Gastroesophageal sphincter (tissue), 4 donors: ENCODE measurements around the gene TSPAN9. TPM values are rescaled to one million over a fixed set of nuclear protein-coding genes. Genes with fewer than 3 reads are reported as not detected.
A peak's percentile ranks its signal among the peaks of the same experiment; 100 is the strongest.

Experiments used
- ATAC-seq: fragments of 150-250 bp; one replicate; pipeline ENCODE4 v1.9.1; 2016; ENCODE audit warnings: mild to moderate bottlenecking, moderate library complexity
- H3K27ac ChIP-seq, 4 donors: fragments of 200-600 bp; sonication (generic) in 3 of 4; 1 replicate in 3 of 4; 2 replicates in 1 of 4; pipeline ENCODE4 v1.5.1; 2016 to 2019
- H3K27me3 ChIP-seq: fragments of 200-600 bp; sonication (generic); one replicate; pipeline ENCODE4 v1.5.1; 2019
- H3K36me3 ChIP-seq, 2 donors: fragments of 200-600 bp; sonication (generic); one replicate each; pipeline ENCODE4 v1.5.1; 2019; ENCODE audit warnings: control low read depth in 1 of 2
- H3K4me1 ChIP-seq, 3 donors: fragments of 200-600 bp; sonication (generic); 1 replicate in 2 of 3; 2 replicates in 1 of 3; pipeline ENCODE4 v1.5.1; 2016 to 2019; ENCODE audit warnings: control low read depth in 2 of 3
- H3K4me3 ChIP-seq, 2 donors: fragments of 200-600 bp; sonication (generic); one replicate each; pipeline ENCODE4 v1.5.1; 2019; ENCODE audit warnings: mild to moderate bottlenecking in 1 of 2, moderate library complexity in 1 of 2
- H3K9me3 ChIP-seq, 3 donors: fragments of 200-600 bp; sonication (generic); one replicate each; pipeline ENCODE4 v1.5.1; 2017 to 2019; ENCODE audit warnings: control low read depth in 2 of 3
- CTCF ChIP-seq, 4 experiments: fragments of 200-600 bp in 2 of 4; fragments of 450-650 bp in 2 of 4; sonication (generic) in 1 of 4; IDR thresholded peaks; one replicate each; pipeline ENCODE4 v1.5.1; 2017 to 2019; ENCODE audit warnings: antibody characterized with exemption in 4 of 4, mild to moderate bottlenecking in 2 of 4, moderate library complexity in 2 of 4
- EP300 ChIP-seq: sonication (generic); formaldehyde crosslinking; IDR thresholded peaks from one replicate; pipeline ENCODE4 v1.6.1; 2017; ENCODE audit warnings: antibody characterized with exemption, mild to moderate bottlenecking
- POLR2A ChIP-seq, 2 donors: fragments of 450-650 bp; IDR thresholded peaks; one replicate each; pipeline ENCODE4 v1.6.1; 2017; ENCODE audit warnings: antibody characterized with exemption in 2 of 2, mild to moderate bottlenecking in 2 of 2, moderate library complexity in 1 of 2
- POLR2AphosphoS5 ChIP-seq: sonication (generic); formaldehyde crosslinking; IDR thresholded peaks from one replicate; pipeline ENCODE4 v1.6.1; 2017; ENCODE audit warnings: antibody characterized with exemption
- WGBS, 2 donors: methylation state at CpG; one replicate each; pipeline ENCODE4 v1.1.5; 2018; ENCODE audit warnings: low coverage in 1 of 2; 5-methylcytosine and 5-hydroxymethylcytosine counted together
- total RNA-seq, 4 donors: library from RNA; depleted of rRNA; stranded (reverse); fragments of >200 nt; gene quantifications; one replicate each; pipeline ENCODE4 v1.1.0, GENCODE V29; 2016

Gene TSPAN9
- total RNA-seq, 4 donors from 2014 or later: 19.5 to 30.2 (median 26.0) TPM

- Histone ChIP-seq H3K9me3 (no peaks in the 10 kb centered on the region), H3K4me3 (no peak overlapping the region), H3K27ac (peak overlapping the region in 1 of 4 donors; percentile 26), H3K27me3 (no peaks in the 10 kb centered on the region), H3K4me1 (peaks cover 0 to 43% (median 9%) of the 10 kb centered on the region in 3 donors), H3K36me3 (no peaks in the 10 kb centered on the region)
- no peak for TF ChIP-seq EP300
- TF ChIP-seq CTCF (IDR thresholded peaks at IDR 0.05): no peak
- no peak for TF ChIP-seq POLR2AphosphoS5
- WGBS, 2 donors: 50% methylated on average over 4 of the region's 14 CpGs; no CpG with 5 or more reads in 1 of the 2 donors
- no peak for ATAC-seq
Measured at GRCh38 chr12:3107071-3107583, 29.9 kb downstream of the TSPAN9 start.

GRCh38 chr12:3107954-3108353 is 30.8 kb downstream of the TSPAN9 start:
- Histone ChIP-seq H3K9me3 (no peaks in the 10 kb centered on the region), H3K27ac (no peak overlapping the region), H3K4me3 (no peak overlapping the region), H3K4me1 (peaks cover 0 to 35% (median 6%) of the 10 kb centered on the region in 3 donors), H3K27me3 (no peaks in the 10 kb centered on the region), H3K36me3 (peaks cover 0 to 4% of the 10 kb centered on the region in 2 donors)
- TF ChIP-seq POLR2A (IDR thresholded peaks at IDR 0.05) (no peak), CTCF (IDR thresholded peaks at IDR 0.05) (no peak), EP300 (no peak), POLR2AphosphoS5 (no peak)
- no peak for ATAC-seq
- 86% methylated on average over 3 of the region's 3 CpGs; no CpG with 5 or more reads in 1 of the 2 donors for WGBS, 2 donors

- Histone ChIP-seq H3K4me1 (peaks cover 0 to 12% (median 0%) of the 10 kb centered on the region in 3 donors), H3K4me3 (no peak overlapping the region), H3K27ac (no peak overlapping the region), H3K27me3 (no peaks in the 10 kb centered on the region), H3K9me3 (no peaks in the 10 kb centered on the region), H3K36me3 (peaks cover 0 to 11% of the 10 kb centered on the region in 2 donors)
- WGBS, 2 donors: 45% methylated on average over 1 of the region's 2 CpGs; no CpG with 5 or more reads in 1 of the 2 donors
- no peak for ATAC-seq
- no peak for TF ChIP-seq CTCF (IDR thresholded peaks at IDR 0.05)
- TF ChIP-seq POLR2AphosphoS5: no peak
- no peak for TF ChIP-seq EP300
- no peak for TF ChIP-seq POLR2A (IDR thresholded peaks at IDR 0.05)
Measured at GRCh38 chr12:3110578-3110977, 33.4 kb downstream of the TSPAN9 start.

GRCh38 chr12:3113671-3114325 is 36.6 kb downstream of the TSPAN9 start:
- no peak overlapping the region for H3K27ac ChIP-seq
- H3K36me3 ChIP-seq: peaks cover 0 to 11% of the 10 kb centered on the region in 2 donors
- H3K9me3 ChIP-seq: no peaks in the 10 kb centered on the region
- H3K4me1 ChIP-seq: peaks cover 0 to 32% (median 0%) of the 10 kb centered on the region in 3 donors
- no peak for ATAC-seq
- H3K4me3 ChIP-seq: no peak overlapping the region
- no peaks in the 10 kb centered on the region for H3K27me3 ChIP-seq
- WGBS, 2 donors: 84 to 92% methylated on average over 2 to 8 of the region's 8 CpGs
- TF ChIP-seq EP300 (no peak), CTCF (IDR thresholded peaks at IDR 0.05) (no peak), POLR2A (IDR thresholded peaks at IDR 0.05) (no peak), POLR2AphosphoS5 (no peak)

- peaks cover 0 to 41% (median 4%) of the 10 kb centered on the region in 3 donors for H3K4me1 ChIP-seq
- no peaks in the 10 kb centered on the region for H3K27me3 ChIP-seq
- WGBS, 2 donors: 86 to 95% methylated on average over 1 to 4 of the region's 4 CpGs
- ATAC-seq: no peak
- H3K36me3 ChIP-seq: peaks cover 0 to 11% of the 10 kb centered on the region in 2 donors
- H3K9me3 ChIP-seq: no peaks in the 10 kb centered on the region
- H3K4me3 ChIP-seq: no peak overlapping the region
- H3K27ac ChIP-seq: no peak overlapping the region
- TF ChIP-seq POLR2AphosphoS5 (no peak), EP300 (no peak), CTCF (IDR thresholded peaks at IDR 0.05) (no peak), POLR2A (IDR thresholded peaks at IDR 0.05) (no peak)
Measured at GRCh38 chr12:3114671-3115070, 37.5 kb downstream of the TSPAN9 start.
